Peyer's patch (tissue), 4 donors: ENCODE measurements around the gene LAMB1. TPM values are rescaled to one million over a fixed set of nuclear protein-coding genes. Genes with fewer than 3 reads are reported as not detected.

Experiments
- DNase-seq, 3 donors: peaks; one replicate each; pipeline ENCODE4 v3.0.0-alpha.2; 2017 to 2019
- H3K27ac ChIP-seq, 4 donors: fragments of 200-600 bp; sonication (generic); one replicate each; pipeline ENCODE4 v1.5.1; 2016 to 2019
- H3K27me3 ChIP-seq, 2 donors: fragments of 200-600 bp; sonication (generic); one replicate each; pipeline ENCODE4 v1.5.1; 2019
- H3K36me3 ChIP-seq, 3 donors: fragments of 200-600 bp; sonication (generic); one replicate each; pipeline ENCODE4 v1.5.1; 2016 to 2019
- H3K4me1 ChIP-seq, 4 donors: fragments of 200-600 bp; sonication (generic); one replicate each; pipeline ENCODE4 v1.5.1; 2016 to 2019
- H3K4me3 ChIP-seq, 4 donors: fragments of 200-600 bp; sonication (generic); 1 replicate in 3 of 4; 2 replicates in 1 of 4; pipeline ENCODE4 v1.5.1; 2016 to 2019; ENCODE audit warnings: mild to moderate bottlenecking in 1 of 4
- H3K9me3 ChIP-seq, 4 donors: fragments of 200-600 bp; sonication (generic); one replicate each; pipeline ENCODE4 v1.5.1; 2016 to 2019; ENCODE audit warnings: mild to moderate bottlenecking in 1 of 4
- POLR2A ChIP-seq, 2 donors: fragments of 450-650 bp; IDR thresholded peaks; one replicate each; pipeline ENCODE4 v1.5.1; 2017; ENCODE audit warnings: antibody characterized with exemption in 2 of 2, mild to moderate bottlenecking in 2 of 2, moderate library complexity in 2 of 2
- total RNA-seq, 4 donors: library from RNA; depleted of rRNA; stranded (reverse); fragments of >200 nt; gene quantifications; one replicate each; pipeline ENCODE4 v1.1.0, GENCODE V29; 2016
- TF ChIP-seq, protein P1 (sequence below), 6 experiments: fragments of 450-650 bp in 4 of 6; fragments of 200-600 bp in 2 of 6; sonication (generic) in 1 of 6; IDR thresholded peaks; one replicate each; pipeline ENCODE4 v1.5.1; 2017 to 2019; ENCODE audit warnings: antibody characterized with exemption in 6 of 6, mild to moderate bottlenecking in 3 of 6, moderate library complexity in 1 of 6

The LAMB1 gene
- total RNA-seq, 4 donors from 2014 or later, result 97.6 to 821 (median 155) TPM

DNA sequence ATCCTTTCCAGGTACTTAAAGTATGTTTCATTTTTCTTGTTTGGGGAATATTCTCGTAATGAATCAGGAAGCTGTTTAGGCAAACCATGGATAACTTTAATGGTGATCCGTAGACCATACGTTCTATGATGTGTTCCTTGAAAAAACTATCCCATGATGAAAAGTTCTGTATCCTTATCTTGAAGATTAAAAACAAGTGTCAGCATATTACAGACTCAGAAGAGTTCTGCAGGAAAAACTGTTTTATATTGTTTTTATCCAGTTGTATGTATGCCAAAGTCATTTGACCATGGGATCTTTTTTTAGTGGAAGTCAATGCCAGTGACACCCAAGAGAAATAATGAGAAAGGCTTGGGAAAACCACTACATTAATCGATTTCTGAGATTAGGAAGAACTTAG is 59.9 kb downstream of the LAMB1 start:
- no peaks in the 10 kb centered on the region for H3K9me3 ChIP-seq
- no peak for DNase-seq
- TF ChIP-seq, protein P1, sequence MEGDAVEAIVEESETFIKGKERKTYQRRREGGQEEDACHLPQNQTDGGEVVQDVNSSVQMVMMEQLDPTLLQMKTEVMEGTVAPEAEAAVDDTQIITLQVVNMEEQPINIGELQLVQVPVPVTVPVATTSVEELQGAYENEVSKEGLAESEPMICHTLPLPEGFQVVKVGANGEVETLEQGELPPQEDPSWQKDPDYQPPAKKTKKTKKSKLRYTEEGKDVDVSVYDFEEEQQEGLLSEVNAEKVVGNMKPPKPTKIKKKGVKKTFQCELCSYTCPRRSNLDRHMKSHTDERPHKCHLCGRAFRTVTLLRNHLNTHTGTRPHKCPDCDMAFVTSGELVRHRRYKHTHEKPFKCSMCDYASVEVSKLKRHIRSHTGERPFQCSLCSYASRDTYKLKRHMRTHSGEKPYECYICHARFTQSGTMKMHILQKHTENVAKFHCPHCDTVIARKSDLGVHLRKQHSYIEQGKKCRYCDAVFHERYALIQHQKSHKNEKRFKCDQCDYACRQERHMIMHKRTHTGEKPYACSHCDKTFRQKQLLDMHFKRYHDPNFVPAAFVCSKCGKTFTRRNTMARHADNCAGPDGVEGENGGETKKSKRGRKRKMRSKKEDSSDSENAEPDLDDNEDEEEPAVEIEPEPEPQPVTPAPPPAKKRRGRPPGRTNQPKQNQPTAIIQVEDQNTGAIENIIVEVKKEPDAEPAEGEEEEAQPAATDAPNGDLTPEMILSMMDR (IDR thresholded peaks at IDR 0.05), result no peak
- TF ChIP-seq POLR2A (IDR thresholded peaks at IDR 0.05), result no peak
- H3K27me3 ChIP-seq, result no peaks in the 10 kb centered on the region
- no peak overlapping the region for H3K4me3 ChIP-seq
- H3K27ac ChIP-seq, result no peak overlapping the region
- peaks cover 0 to 67% (median 0%) of the 10 kb centered on the region in 3 donors for H3K36me3 ChIP-seq
- H3K4me1 ChIP-seq, result peaks cover 0 to 8% (median 0%) of the 10 kb centered on the region in 4 donors

DNA sequence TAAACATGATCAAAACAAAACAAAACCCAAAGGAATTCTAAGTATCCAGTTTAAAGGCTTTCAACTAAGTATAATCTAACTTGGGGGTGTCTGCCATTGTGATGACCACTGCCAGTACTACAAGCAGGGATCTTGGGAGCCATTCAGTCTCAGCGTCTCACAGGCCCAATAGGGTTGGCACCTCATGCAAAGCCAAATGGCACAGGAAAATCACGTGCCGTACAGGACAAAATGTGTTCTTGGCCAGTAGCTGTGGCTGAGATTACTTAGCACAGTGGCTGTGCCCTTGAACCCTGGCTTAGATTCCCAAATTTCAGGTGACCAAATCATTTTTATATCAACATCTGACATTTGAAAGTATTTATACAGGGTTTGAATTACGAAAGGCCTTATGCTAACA is 62.0 kb downstream of the LAMB1 start:
- TF ChIP-seq, protein P1 (IDR thresholded peaks at IDR 0.05), result no peak
- TF ChIP-seq POLR2A (IDR thresholded peaks at IDR 0.05), result no peak
- Histone ChIP-seq H3K36me3 (peaks cover 0 to 65% (median 0%) of the 10 kb centered on the region in 3 donors), H3K4me1 (peaks cover 0 to 8% (median 0%) of the 10 kb centered on the region in 4 donors), H3K27me3 (no peaks in the 10 kb centered on the region), H3K9me3 (no peaks in the 10 kb centered on the region), H3K4me3 (no peak overlapping the region), H3K27ac (peak overlapping the region in 1 of 4 donors; percentile 70)
- DNase-seq, result no peak

DNA sequence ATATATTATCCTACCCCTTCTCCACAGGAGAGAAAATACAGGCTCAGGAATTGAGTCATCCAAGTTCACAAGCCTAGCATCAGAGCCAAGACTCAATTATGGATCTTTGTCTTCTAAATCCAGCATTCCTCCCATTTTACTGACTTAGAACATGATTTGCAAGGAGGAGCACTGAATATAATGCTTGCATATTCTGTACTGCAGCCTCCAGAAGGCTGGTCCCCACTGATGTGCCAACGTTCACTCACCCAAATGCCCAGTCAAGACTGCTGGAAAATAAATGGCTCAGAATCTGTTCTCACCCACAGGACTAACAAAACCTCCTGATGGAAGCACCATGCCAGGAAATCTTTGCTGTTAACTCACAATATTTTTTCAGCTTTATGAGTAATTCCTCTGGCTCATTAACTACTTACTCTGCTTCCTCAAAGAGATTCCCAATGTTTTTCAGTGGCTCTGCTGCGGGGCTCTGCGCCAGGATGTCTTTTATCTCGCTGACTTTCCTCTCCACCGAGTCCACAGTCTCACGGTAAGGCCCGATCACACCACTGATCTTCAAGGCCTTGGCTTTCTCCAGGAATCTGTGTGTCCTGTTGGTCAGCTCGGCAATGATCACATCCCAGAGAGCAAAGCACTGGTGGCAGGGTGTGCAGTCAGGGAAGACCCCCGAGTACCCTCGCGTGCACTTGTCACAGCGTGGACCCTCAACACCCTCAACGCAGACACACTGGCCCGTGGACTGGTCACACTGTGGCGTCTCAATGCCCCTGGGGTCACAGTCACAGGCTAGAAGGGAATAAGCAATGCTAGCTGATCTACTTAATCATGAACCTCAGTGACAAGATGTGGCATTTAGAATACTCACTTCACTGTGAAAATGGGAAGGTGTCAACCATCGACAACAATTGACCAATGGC is 63.1 kb downstream of the LAMB1 start:
- Histone ChIP-seq H3K4me1 (peaks cover 0 to 8% (median 0%) of the 10 kb centered on the region in 4 donors), H3K36me3 (peaks cover 0 to 65% (median 0%) of the 10 kb centered on the region in 3 donors)

DNA sequence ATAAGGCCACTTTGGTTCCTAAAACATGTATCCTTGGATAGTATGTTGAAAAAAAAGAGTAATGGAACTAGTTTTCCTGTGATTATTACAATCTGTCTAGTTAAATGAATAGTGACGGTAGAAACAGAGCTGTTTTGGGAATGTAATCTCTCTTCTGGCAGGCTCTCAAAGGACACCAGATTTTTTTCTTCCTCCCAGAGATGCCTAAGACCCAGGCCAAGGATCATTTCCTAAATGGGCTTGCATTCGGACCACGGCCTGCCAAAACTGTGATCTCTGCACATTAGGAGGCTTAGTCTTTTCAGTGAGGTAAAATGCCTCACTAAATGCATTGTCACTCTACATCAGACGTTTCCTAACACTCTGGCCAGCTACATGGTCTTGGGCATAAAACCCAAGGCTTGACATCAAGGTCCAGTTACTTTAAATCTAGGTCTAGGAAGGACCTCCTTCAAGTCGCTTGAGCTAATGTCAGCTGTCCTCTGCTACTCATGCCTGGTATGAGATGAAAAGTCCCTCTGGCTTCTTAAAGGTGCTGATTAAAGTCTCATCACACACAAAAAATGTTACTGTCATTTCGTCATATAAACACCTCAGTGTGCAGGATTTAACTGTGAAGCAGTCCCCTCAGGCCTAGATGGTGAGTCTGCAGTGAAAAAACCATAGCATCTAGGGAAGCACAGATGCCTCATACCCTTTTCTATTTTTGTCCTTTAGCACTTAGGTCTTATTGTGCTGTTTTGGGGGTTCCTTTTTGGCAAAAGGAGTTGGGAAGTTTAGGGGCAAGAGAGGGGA is 64.3 kb downstream of the LAMB1 start:
- TF ChIP-seq, protein P1 (IDR thresholded peaks at IDR 0.05), result no peak
- TF ChIP-seq POLR2A (IDR thresholded peaks at IDR 0.05), result no peak
- no peak overlapping the region for H3K4me3 ChIP-seq
- H3K27ac ChIP-seq, result peak overlapping the region in 3 of 4 donors; percentile 25 to 70 (median 70)
- no peaks in the 10 kb centered on the region for H3K27me3 ChIP-seq
- H3K36me3 ChIP-seq, result peaks cover 0 to 58% (median 0%) of the 10 kb centered on the region in 3 donors
- DNase-seq, result no peak
- H3K9me3 ChIP-seq, result no peaks in the 10 kb centered on the region
- H3K4me1 ChIP-seq, result peaks cover 0 to 8% (median 0%) of the 10 kb centered on the region in 4 donors

More for the DNA sequence above, 63.1 kb downstream of the LAMB1 start:
- Histone ChIP-seq H3K27me3 (no peaks in the 10 kb centered on the region), H3K27ac (peak overlapping the region in 3 of 4 donors; percentile 26 to 70 (median 70)), H3K9me3 (no peaks in the 10 kb centered on the region), H3K4me3 (no peak overlapping the region)
- TF ChIP-seq, protein P1 (IDR thresholded peaks at IDR 0.05), result no peak
- TF ChIP-seq POLR2A (IDR thresholded peaks at IDR 0.05), result no peak
- DNase-seq, result peak in 1 of 3 donors; percentile 53

DNA sequence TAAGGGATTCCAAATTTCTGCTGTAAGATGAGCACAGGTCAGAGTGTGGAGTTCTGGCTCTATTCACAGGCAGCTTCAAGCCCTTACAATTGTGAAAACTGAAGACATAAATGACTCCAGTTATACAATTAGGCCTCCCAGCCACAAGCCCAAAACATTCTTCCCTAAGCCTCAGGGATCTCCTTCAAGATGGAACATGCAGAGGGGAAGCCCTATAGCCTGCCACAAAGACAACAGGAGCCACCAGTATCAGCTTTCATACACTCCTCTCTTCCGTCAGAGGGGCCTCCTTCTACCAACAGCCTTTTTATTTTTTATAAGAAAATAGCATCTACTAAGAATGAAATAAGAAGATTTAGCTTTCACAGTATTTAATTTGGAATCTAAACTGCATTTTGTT is 65.4 kb downstream of the LAMB1 start:
- no peaks in the 10 kb centered on the region for H3K9me3 ChIP-seq
- no peak for DNase-seq
- H3K27me3 ChIP-seq, result no peaks in the 10 kb centered on the region
- no peak overlapping the region for H3K4me3 ChIP-seq
- peaks cover 0 to 54% (median 0%) of the 10 kb centered on the region in 3 donors for H3K36me3 ChIP-seq
- no peak for TF ChIP-seq POLR2A (IDR thresholded peaks at IDR 0.05)
- TF ChIP-seq, protein P1 (IDR thresholded peaks at IDR 0.05), result no peak
- peak overlapping the region in 2 of 4 donors; percentile 20 to 70 for H3K27ac ChIP-seq
- H3K4me1 ChIP-seq, result peaks cover 0 to 8% (median 0%) of the 10 kb centered on the region in 4 donors
